ENCODE data around the gene ZDHHC3.

DNA sequence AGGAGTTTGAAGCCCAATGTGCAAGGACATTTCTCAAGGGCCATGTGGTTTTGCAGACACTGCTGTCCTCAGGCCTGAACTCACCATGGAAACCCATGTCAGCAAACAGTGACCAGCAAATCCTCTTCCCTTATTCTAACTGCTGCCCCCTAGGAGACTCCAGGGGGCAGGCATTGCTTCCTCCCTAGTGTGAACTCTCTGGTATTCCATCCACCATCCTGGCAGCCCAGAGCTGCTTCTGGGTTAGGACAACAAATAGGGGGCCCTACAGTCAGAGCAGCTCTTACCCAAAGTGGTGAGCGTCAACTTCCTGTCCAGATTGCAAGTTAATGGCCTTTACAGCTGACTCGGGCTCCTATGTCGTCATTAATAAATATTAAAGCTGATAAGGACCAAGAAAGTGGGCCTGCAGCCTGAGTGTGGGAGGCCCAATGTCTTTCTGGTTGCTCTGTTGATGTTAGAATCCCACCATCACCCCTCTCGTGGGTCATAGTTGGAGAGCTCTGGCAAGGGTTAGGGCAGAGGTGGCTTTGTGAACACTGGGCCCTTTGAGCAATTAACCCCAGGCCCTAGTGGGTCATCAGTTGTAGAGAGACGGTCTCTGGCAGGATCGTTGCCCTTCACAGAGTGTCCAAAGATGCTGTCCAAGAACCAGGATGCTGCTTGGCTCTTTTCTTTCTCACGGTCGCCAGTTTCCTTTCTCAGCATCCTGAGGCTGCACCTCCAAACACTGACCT lies 60.1 kb downstream of the ZDHHC3 start:
- TF ChIP-seq, protein P1, sequence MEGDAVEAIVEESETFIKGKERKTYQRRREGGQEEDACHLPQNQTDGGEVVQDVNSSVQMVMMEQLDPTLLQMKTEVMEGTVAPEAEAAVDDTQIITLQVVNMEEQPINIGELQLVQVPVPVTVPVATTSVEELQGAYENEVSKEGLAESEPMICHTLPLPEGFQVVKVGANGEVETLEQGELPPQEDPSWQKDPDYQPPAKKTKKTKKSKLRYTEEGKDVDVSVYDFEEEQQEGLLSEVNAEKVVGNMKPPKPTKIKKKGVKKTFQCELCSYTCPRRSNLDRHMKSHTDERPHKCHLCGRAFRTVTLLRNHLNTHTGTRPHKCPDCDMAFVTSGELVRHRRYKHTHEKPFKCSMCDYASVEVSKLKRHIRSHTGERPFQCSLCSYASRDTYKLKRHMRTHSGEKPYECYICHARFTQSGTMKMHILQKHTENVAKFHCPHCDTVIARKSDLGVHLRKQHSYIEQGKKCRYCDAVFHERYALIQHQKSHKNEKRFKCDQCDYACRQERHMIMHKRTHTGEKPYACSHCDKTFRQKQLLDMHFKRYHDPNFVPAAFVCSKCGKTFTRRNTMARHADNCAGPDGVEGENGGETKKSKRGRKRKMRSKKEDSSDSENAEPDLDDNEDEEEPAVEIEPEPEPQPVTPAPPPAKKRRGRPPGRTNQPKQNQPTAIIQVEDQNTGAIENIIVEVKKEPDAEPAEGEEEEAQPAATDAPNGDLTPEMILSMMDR (IDR thresholded peaks at IDR 0.05; ENCODE audit: insufficient read depth, low read depth, low read length), result no peak
- TF ChIP-seq EZH2 (IDR thresholded peaks at IDR 0.05; ENCODE audit: insufficient read depth, low read length), result no peak
